Measurements from ENCODE around the gene FOXA3.
"Not testable (repeated sequence)": the region's sequence is repeated elsewhere in the genome, so short reads cannot be mapped to it uniquely, and the experiment has no call there.

The FOXA3 gene

DNA sequence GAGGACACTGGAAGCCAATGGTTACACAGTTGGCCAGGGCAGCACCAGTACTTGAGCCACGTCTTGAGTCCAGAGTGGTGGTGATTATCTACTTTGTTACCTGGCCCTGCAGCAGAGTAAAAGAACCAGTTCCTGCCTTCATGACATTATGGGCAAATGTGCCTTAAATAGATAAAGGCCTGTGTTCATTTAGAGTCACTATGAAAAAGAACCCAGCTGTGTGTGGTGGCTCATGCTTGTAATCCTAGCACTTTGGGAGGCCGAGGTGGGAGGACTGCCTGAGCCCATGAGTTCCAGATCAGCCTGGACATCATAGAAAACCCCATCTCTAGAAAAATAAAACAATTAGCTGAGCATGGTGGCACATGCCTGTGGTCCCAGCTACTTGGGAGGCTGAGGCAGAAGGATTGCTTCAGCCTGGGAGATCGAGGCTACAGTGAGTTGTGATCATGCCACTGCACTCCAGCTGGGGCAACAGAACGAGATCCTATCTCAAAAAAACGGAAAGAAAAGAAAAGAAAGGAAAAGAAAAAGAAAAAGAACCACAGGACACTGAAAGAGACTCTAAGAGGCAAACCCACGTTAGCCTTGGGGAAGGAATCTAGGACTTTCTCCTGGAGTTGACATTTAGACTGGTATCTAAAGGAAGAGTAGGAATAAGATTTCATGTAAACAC, 25.2 kb downstream of the FOXA3 start:
- DNase-seq (ENCODE audit: extremely low read depth, low read depth), result no peak
- TF ChIP-seq, protein P1, sequence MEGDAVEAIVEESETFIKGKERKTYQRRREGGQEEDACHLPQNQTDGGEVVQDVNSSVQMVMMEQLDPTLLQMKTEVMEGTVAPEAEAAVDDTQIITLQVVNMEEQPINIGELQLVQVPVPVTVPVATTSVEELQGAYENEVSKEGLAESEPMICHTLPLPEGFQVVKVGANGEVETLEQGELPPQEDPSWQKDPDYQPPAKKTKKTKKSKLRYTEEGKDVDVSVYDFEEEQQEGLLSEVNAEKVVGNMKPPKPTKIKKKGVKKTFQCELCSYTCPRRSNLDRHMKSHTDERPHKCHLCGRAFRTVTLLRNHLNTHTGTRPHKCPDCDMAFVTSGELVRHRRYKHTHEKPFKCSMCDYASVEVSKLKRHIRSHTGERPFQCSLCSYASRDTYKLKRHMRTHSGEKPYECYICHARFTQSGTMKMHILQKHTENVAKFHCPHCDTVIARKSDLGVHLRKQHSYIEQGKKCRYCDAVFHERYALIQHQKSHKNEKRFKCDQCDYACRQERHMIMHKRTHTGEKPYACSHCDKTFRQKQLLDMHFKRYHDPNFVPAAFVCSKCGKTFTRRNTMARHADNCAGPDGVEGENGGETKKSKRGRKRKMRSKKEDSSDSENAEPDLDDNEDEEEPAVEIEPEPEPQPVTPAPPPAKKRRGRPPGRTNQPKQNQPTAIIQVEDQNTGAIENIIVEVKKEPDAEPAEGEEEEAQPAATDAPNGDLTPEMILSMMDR (IDR thresholded peaks at IDR 0.05; ENCODE audit: low read depth, low read length, missing control alignments), result no peak

DNA sequence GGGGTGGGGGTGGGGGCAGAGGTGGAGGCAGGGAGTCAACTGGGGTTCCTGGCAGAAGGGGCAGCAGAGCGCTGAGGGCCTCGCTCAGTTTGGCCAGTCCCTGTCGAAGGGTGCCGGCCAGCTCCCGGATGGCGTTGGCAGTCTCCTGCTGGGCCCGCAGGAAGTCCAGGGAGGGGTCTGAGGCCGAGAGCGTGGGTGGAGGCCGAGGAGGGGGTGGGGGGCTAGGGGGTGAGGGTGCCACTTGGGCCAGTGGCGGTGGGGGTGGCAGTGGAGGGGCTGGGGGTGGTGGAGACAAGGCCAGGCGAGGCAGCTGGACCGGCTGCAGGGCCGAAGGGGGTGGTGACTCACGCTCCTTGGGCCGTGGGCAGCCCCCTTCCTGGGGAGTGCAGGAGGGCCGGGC, 26.8 kb downstream of the FOXA3 start:
- DNase-seq (ENCODE audit: extremely low read depth, low read depth), result no peak
- H3K4me3 ChIP-seq (replicated peaks; ENCODE audit: low read depth, low read length), result no peak overlapping the region
- TF ChIP-seq, protein P1 (IDR thresholded peaks at IDR 0.05; ENCODE audit: low read depth, low read length, missing control alignments), result no peak

More for the DNA sequence above, 25.2 kb downstream of the FOXA3 start:
- no peak overlapping the region for H3K4me3 ChIP-seq (replicated peaks; ENCODE audit: low read depth, low read length)

DNA sequence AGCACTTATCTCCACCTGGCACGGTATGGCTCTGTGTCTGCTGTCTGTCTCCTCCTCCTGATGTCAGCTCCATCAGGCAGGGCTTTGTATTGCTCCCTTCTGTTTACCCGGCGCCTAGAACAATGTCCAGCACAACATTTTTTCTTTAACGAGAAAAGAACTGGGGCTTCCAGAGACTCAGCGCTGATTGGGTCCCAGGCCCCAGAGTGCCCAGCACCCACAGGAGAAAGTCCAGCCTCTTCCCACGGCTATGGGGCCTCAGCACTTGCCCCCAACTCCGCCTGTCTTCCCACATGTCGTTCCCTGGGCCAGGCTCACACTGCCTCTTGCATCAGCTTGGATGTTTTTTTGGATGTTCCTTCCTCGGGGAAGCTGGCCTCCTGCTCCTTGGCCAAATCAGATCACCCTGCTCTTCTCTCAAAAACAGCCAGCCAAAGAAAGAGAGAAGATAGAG, 31.4 kb downstream of the FOXA3 start:
- no peak overlapping the region for H3K4me3 ChIP-seq (replicated peaks; ENCODE audit: low read depth, low read length)
- DNase-seq (ENCODE audit: extremely low read depth, low read depth), result no peak
- TF ChIP-seq, protein P1 (IDR thresholded peaks at IDR 0.05; ENCODE audit: low read depth, low read length, missing control alignments), result no peak

DNA sequence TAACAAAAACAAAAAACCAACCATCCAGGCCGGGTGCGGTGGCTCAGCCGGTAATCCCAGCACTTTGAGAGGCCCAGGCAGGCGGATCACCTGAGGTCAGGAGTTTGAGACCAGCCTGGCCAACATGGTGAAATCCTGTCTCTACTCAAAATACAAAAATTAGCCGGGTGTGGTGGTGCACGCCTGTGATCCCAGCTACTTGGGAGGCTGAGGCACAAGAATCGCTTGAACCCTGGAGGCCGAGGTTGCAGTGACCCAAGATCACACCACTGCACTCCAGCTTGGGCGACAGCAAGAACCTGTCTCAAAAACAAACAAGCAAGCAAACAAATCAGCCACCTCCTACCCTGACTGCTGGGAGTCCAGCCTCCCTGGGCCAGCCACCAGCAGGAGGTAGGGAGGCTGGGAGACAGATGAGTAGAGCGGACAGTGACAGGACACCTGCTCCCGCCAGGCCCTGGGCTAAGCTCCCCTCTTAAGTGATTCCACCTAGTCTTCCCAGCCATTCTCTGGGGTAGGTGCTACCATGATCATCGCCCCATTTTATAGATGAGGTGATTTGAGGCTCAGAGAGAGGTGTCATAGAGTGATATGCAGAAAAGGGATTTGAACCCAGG, 32.0 kb downstream of the FOXA3 start:
- DNase-seq (ENCODE audit: extremely low read depth, low read depth); H3K4me3 ChIP-seq (replicated peaks; ENCODE audit: low read depth, low read length): not testable (repeated sequence)

DNA sequence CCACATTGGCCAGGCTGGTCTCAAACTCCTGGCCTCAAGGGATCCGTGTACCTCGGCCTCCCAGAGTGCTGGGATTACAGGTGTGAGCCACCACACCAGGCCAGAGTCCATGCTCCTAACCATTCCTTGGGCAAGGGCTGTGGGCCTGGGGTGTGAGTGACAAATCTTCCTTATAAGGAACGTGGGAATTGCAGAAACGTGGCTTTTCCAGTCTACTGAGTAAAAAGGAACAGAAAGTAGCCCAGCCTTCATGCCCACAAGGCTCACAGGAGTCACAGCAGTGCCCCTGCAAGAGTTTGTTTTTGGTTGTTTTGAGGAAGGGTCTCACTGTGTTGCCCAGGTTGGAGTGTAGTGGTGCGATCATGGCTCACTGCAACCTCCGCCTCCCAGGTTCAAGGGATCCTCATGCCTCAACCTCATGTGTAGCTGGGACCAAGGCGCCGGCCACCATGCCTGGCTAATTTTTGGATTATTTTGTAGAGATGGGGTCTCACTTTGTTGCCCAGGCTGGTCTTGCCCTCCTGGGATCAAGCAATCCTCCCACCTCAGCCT, 33.2 kb downstream of the FOXA3 start:
- TF ChIP-seq, protein P1 (IDR thresholded peaks at IDR 0.05; ENCODE audit: low read depth, low read length, missing control alignments), result no peak
- DNase-seq (ENCODE audit: extremely low read depth, low read depth), result no peak
- H3K4me3 ChIP-seq (replicated peaks; ENCODE audit: low read depth, low read length), result no peak overlapping the region

DNA sequence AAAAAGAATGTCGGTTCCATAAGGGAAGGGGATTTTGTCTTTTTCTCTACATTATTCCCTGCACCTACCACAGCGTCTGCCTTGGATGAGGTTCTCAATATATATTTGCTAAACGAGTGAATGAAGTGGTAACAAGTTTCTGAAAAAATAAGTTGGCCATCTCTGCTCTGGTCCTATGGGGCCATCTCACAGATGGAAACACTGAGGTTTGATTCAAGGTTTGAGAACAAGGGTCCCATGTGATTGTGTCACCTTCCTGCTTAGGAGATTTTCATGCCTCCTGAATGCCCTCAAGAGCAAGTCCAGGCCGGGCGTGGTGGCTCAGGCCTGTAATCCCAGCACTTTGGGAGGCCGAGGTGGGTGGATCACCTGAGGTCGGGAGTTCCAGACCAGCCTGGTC, 35.1 kb downstream of the FOXA3 start:
- H3K4me3 ChIP-seq (replicated peaks; ENCODE audit: low read depth, low read length), result no peak overlapping the region
- no peak for DNase-seq (ENCODE audit: extremely low read depth, low read depth)
- TF ChIP-seq, protein P1 (IDR thresholded peaks at IDR 0.05; ENCODE audit: low read depth, low read length, missing control alignments), result no peak

DNA sequence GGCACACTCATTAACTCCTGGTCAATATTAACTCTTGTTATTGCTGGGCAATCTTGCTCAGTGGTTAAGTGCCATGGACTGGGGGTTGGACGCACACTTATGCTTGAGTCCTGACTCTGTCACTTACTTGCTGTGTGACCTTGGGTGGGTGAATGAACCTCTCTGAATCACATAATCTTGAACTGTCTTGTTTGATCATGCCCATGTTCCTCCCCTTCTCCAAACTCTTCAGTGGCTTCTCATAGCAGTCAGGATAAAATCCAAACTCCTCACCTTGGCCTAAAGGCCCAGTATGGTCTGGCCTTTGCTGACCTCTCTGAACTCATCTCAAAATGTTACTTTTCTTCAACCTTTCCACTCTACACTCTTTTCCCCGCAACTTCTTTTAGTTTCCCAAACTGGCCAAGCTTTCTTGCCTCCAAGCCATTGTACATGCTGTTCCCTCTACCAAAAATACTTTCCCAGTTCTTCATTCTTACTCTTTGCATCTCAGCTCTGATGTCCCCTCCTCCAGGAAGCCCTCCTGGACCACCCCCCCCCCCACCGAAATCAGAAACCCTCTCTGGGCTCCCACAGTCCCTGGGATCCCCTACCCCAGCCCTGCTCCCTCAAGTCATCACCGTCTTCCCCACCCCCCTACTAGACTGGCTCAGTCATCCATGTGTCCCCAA, 35.9 kb downstream of the FOXA3 start:
- TF ChIP-seq, protein P1 (IDR thresholded peaks at IDR 0.05; ENCODE audit: low read depth, low read length, missing control alignments), result no peak
- no peak for DNase-seq (ENCODE audit: extremely low read depth, low read depth)

More for the DNA sequence above, 35.9 kb downstream of the FOXA3 start:
- H3K4me3 ChIP-seq (replicated peaks; ENCODE audit: low read depth, low read length), result no peak overlapping the region

Measured in HFF-Myc (cell line).